ENCODE results near the gene SLC35F3.

DNA sequence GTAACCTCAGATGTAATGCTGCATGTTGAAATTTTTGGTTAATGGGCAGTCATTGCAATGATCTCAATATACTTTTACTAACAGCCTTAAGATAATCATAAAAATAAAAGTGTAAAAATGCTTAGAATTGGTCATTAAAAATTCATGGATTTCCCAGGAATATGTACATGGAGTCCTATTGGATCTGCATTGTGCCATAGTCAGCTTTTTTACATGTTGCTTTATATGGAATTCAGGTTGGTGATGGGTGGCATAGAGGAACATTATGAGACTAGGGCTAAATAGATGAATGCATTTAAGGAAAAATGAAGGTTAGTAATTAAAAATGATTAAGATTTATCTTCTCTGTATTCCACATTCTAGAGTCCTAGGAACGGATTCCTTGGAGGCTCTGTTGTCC lies 103.2 kb downstream of the SLC35F3 start:
- TF ChIP-seq EZH2 (IDR thresholded peaks at IDR 0.05; ENCODE audit: borderline replicate concordance, low read depth, low read length) (no peak), CTCF (IDR thresholded peaks at IDR 0.05 in 2 of 3, conservative IDR thresholded peaks at IDR 0.05 in 1 of 3; ENCODE audit: insufficient read depth in 2 of 3, low read depth in 1 of 3, low read length in 3 of 3) (no peak), PHF8 (IDR thresholded peaks at IDR 0.05; ENCODE audit: borderline replicate concordance, low read length) (no peak), SMC3 (conservative IDR thresholded peaks at IDR 0.05; ENCODE audit: insufficient read depth, low read depth, low read length) (no peak), CREB1 (IDR thresholded peaks at IDR 0.05) (no peak), CREB1 (CRISPR knock-in tag; IDR thresholded peaks at IDR 0.05) (no peak), ZNF263 (CRISPR knock-in tag; IDR thresholded peaks at IDR 0.05; ENCODE audit: borderline replicate concordance) (no peak), CTBP1 (IDR thresholded peaks at IDR 0.05; ENCODE audit: borderline replicate concordance) (no peak), POLR2AphosphoS5 (IDR thresholded peaks at IDR 0.05; ENCODE audit: control insufficient read depth, insufficient read depth, low read depth, low read length) (no peak), ZNF431 (CRISPR knock-in tag; IDR thresholded peaks at IDR 0.05) (no peak), HMGN3 (IDR thresholded peaks at IDR 0.05; ENCODE audit: borderline replicate concordance, extremely low read depth, insufficient read length, low read depth, low read length) (no peak), MXI1 (IDR thresholded peaks at IDR 0.05; ENCODE audit: low read depth, low read length) (no peak)
- TF ChIP-seq, protein P1, sequence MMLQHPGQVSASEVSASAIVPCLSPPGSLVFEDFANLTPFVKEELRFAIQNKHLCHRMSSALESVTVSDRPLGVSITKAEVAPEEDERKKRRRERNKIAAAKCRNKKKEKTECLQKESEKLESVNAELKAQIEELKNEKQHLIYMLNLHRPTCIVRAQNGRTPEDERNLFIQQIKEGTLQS (IDR thresholded peaks at IDR 0.05): no peak
- TF ChIP-seq, protein P1 (CRISPR knock-in tag; conservative IDR thresholded peaks at IDR 0.05): no peak
- TF ChIP-seq, protein P2, sequence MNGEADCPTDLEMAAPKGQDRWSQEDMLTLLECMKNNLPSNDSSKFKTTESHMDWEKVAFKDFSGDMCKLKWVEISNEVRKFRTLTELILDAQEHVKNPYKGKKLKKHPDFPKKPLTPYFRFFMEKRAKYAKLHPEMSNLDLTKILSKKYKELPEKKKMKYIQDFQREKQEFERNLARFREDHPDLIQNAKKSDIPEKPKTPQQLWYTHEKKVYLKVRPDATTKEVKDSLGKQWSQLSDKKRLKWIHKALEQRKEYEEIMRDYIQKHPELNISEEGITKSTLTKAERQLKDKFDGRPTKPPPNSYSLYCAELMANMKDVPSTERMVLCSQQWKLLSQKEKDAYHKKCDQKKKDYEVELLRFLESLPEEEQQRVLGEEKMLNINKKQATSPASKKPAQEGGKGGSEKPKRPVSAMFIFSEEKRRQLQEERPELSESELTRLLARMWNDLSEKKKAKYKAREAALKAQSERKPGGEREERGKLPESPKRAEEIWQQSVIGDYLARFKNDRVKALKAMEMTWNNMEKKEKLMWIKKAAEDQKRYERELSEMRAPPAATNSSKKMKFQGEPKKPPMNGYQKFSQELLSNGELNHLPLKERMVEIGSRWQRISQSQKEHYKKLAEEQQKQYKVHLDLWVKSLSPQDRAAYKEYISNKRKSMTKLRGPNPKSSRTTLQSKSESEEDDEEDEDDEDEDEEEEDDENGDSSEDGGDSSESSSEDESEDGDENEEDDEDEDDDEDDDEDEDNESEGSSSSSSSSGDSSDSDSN (IDR thresholded peaks at IDR 0.05; ENCODE audit: borderline replicate concordance in 1 of 2, low read depth in 2 of 2, low read length in 2 of 2): no peak

All from K562 (cell line).